ENCODE measurements around the gene CALML4. TPM values are rescaled to one million over a fixed set of nuclear protein-coding genes. Genes with fewer than 3 reads are reported as not detected.

CALML4 gene
- total RNA-seq, 2 experiments from 2014 or later: 9.6 to 11.7 TPM

- no peaks in the 10 kb centered on the region for H3K4me1 Mint-ChIP-seq (ENCODE audit: low read depth)
- H3K27ac Mint-ChIP-seq: no peak overlapping the region
- no peaks in the 10 kb centered on the region for H3K27me3 Mint-ChIP-seq (ENCODE audit: low read depth)
Measured at GRCh38 chr15:68195336-68196112, 9.6 kb downstream of the CALML4 start.

GRCh38 chr15:68192804-68193486 is 12.2 kb downstream of the CALML4 start:
- H3K4me1 Mint-ChIP-seq (ENCODE audit: low read depth): no peaks in the 10 kb centered on the region
- CTCF ChIA-PET: interaction anchor here (0.7 kb wide), 1 partner anchor 37 kb away, joined by 3 read pairs; no protein-coding TSS in a partner anchor
- POLR2A ChIA-PET: no interaction called here
- H3K27ac Mint-ChIP-seq: no peak overlapping the region
- H3K27me3 Mint-ChIP-seq (ENCODE audit: low read depth): no peaks in the 10 kb centered on the region
- H3K9me3 Mint-ChIP-seq (ENCODE audit: insufficient read depth): no peaks in the 10 kb centered on the region
- H3K4me3 Mint-ChIP-seq: no peak overlapping the region
- no peak for ATAC-seq
- no peak for DNase-seq
- H3K36me3 Mint-ChIP-seq (ENCODE audit: low read depth): peaks cover 56% of the 10 kb centered on the region

More at GRCh38 chr15:68195336-68196112, 9.6 kb downstream of the CALML4 start:
- peaks cover 36% of the 10 kb centered on the region for H3K36me3 Mint-ChIP-seq (ENCODE audit: low read depth)
- no peak overlapping the region for H3K4me3 Mint-ChIP-seq
- ATAC-seq (no peak), DNase-seq (peak; percentile 18)
- H3K9me3 Mint-ChIP-seq (ENCODE audit: insufficient read depth): no peaks in the 10 kb centered on the region
- CTCF ChIA-PET: interaction anchor here (0.7 to 1.8 kb wide), 8 partner anchors 14 to 225 kb away, joined by 3 to 12 read pairs (median 4); partner anchors contain the start of gene CLN6
- POLR2A ChIA-PET: no interaction called here

- POLR2A ChIA-PET: interaction anchor here (0.7 kb wide), 1 partner anchor 351 kb away, joined by 3 read pairs; no protein-coding TSS in a partner anchor
- H3K4me1 Mint-ChIP-seq (ENCODE audit: low read depth): no peaks in the 10 kb centered on the region
- H3K9me3 Mint-ChIP-seq (ENCODE audit: insufficient read depth): no peaks in the 10 kb centered on the region
- CTCF ChIA-PET: interaction anchor here (1.6 kb wide), 1 partner anchor 114 kb away, joined by 5 read pairs; no protein-coding TSS in a partner anchor
- no peak overlapping the region for H3K27ac Mint-ChIP-seq
- DNase-seq (no peak), ATAC-seq (no peak)
- H3K4me3 Mint-ChIP-seq: no peak overlapping the region
- peaks cover 57% of the 10 kb centered on the region for H3K36me3 Mint-ChIP-seq (ENCODE audit: low read depth)
- no peaks in the 10 kb centered on the region for H3K27me3 Mint-ChIP-seq (ENCODE audit: low read depth)
Measured at GRCh38 chr15:68192117-68192516, 13.0 kb downstream of the CALML4 start.

- CTCF ChIA-PET: interaction anchor here (1.6 kb wide), 1 partner anchor 115 kb away, joined by 5 read pairs; no protein-coding TSS in a partner anchor
- H3K27me3 Mint-ChIP-seq (ENCODE audit: low read depth): no peaks in the 10 kb centered on the region
- DNase-seq (no peak), ATAC-seq (no peak)
- H3K27ac Mint-ChIP-seq: no peak overlapping the region
- no peak overlapping the region for H3K4me3 Mint-ChIP-seq
- POLR2A ChIA-PET: no interaction called here
- no peaks in the 10 kb centered on the region for H3K9me3 Mint-ChIP-seq (ENCODE audit: insufficient read depth)
- peaks cover 57% of the 10 kb centered on the region for H3K36me3 Mint-ChIP-seq (ENCODE audit: low read depth)
- H3K4me1 Mint-ChIP-seq (ENCODE audit: low read depth): no peaks in the 10 kb centered on the region
Measured at GRCh38 chr15:68191555-68191954, 13.6 kb downstream of the CALML4 start.

- ATAC-seq (no peak), DNase-seq (no peak)
- Mint-ChIP-seq H3K27me3 (ENCODE audit: low read depth) (no peaks in the 10 kb centered on the region), H3K4me3 (no peak overlapping the region), H3K27ac (no peak overlapping the region), H3K4me1 (ENCODE audit: low read depth) (no peaks in the 10 kb centered on the region), H3K9me3 (ENCODE audit: insufficient read depth) (no peaks in the 10 kb centered on the region), H3K36me3 (ENCODE audit: low read depth) (peaks cover 61% of the 10 kb centered on the region)
- POLR2A ChIA-PET: no interaction called here
- CTCF ChIA-PET: no interaction called here
Measured at GRCh38 chr15:68190048-68190447, 15.1 kb downstream of the CALML4 start.

- H3K4me3 Mint-ChIP-seq: no peak overlapping the region
- no peaks in the 10 kb centered on the region for H3K27me3 Mint-ChIP-seq (ENCODE audit: low read depth)
- no peaks in the 10 kb centered on the region for H3K4me1 Mint-ChIP-seq (ENCODE audit: low read depth)
- H3K27ac Mint-ChIP-seq: no peak overlapping the region
- ChIA-PET CTCF (no interaction called here), POLR2A (no interaction called here)
- DNase-seq (no peak), ATAC-seq (no peak)
- H3K9me3 Mint-ChIP-seq (ENCODE audit: insufficient read depth): no peaks in the 10 kb centered on the region
- peaks cover 65% of the 10 kb centered on the region for H3K36me3 Mint-ChIP-seq (ENCODE audit: low read depth)
Measured at GRCh38 chr15:68188647-68189046, 16.5 kb downstream of the CALML4 start.

- Mint-ChIP-seq H3K4me1 (ENCODE audit: low read depth) (no peaks in the 10 kb centered on the region), H3K36me3 (ENCODE audit: low read depth) (peaks cover 66% of the 10 kb centered on the region), H3K27me3 (ENCODE audit: low read depth) (no peaks in the 10 kb centered on the region), H3K27ac (no peak overlapping the region), H3K9me3 (ENCODE audit: insufficient read depth) (no peaks in the 10 kb centered on the region), H3K4me3 (no peak overlapping the region)
- CTCF ChIA-PET: no interaction called here
- POLR2A ChIA-PET: no interaction called here
- no peak for ATAC-seq
- no peak for DNase-seq
Measured at GRCh38 chr15:68187559-68187958, 17.6 kb downstream of the CALML4 start.

- H3K4me1 Mint-ChIP-seq (ENCODE audit: low read depth): no peaks in the 10 kb centered on the region
- DNase-seq (no peak), ATAC-seq (no peak)
- H3K27me3 Mint-ChIP-seq (ENCODE audit: low read depth): no peaks in the 10 kb centered on the region
- peaks cover 63% of the 10 kb centered on the region for H3K36me3 Mint-ChIP-seq (ENCODE audit: low read depth)
- POLR2A ChIA-PET: no interaction called here
- H3K27ac Mint-ChIP-seq: no peak overlapping the region
- H3K4me3 Mint-ChIP-seq: no peak overlapping the region
- H3K9me3 Mint-ChIP-seq (ENCODE audit: insufficient read depth): no peaks in the 10 kb centered on the region
- CTCF ChIA-PET: no interaction called here
Measured at GRCh38 chr15:68186671-68187397, 18.3 kb downstream of the CALML4 start.

GRCh38 chr15:68184616-68185480 is 20.3 kb downstream of the CALML4 start:
- POLR2A ChIA-PET: interaction anchor here (0.6 kb wide), 1 partner anchor 401 kb away, joined by 3 read pairs; no protein-coding TSS in a partner anchor

GRCh38 chr15:68183616-68184315 is 21.4 kb downstream of the CALML4 start:
- ChIA-PET POLR2A (interaction anchor here (0.6 kb wide), 1 partner anchor 1045 kb away, joined by 3 read pairs; no protein-coding TSS in a partner anchor), CTCF (interaction anchor here (1.6 kb wide), 1 partner anchor 20 kb away, joined by 4 read pairs; no protein-coding TSS in a partner anchor)
- ATAC-seq (no peak), DNase-seq (no peak)
- Mint-ChIP-seq H3K27me3 (ENCODE audit: low read depth) (no peaks in the 10 kb centered on the region), H3K4me3 (no peak overlapping the region), H3K27ac (no peak overlapping the region), H3K9me3 (ENCODE audit: insufficient read depth) (no peaks in the 10 kb centered on the region), H3K4me1 (ENCODE audit: low read depth) (peaks cover 1% of the 10 kb centered on the region), H3K36me3 (ENCODE audit: low read depth) (peaks cover 56% of the 10 kb centered on the region)

More at GRCh38 chr15:68184616-68185480, 20.3 kb downstream of the CALML4 start:
- ATAC-seq: no peak
- DNase-seq: no peak
- Mint-ChIP-seq H3K4me1 (ENCODE audit: low read depth) (no peaks in the 10 kb centered on the region), H3K9me3 (ENCODE audit: insufficient read depth) (no peaks in the 10 kb centered on the region), H3K27me3 (ENCODE audit: low read depth) (no peaks in the 10 kb centered on the region), H3K4me3 (no peak overlapping the region), H3K27ac (no peak overlapping the region), H3K36me3 (ENCODE audit: low read depth) (peaks cover 61% of the 10 kb centered on the region)
- CTCF ChIA-PET: interaction anchor here (1.6 kb wide), 1 partner anchor 21 kb away, joined by 4 read pairs; no protein-coding TSS in a partner anchor
